NCI-H2196 (cell line): ENCODE measurements around the gene MROH7.

ENCODE experiments used
- DNase-seq: peaks from one replicate; lab custom pipeline; 2025; ENCODE audit not compliant: unreplicated experiment; lab: John Stamatoyannopoulos, UW

MROH7 gene

DNA sequence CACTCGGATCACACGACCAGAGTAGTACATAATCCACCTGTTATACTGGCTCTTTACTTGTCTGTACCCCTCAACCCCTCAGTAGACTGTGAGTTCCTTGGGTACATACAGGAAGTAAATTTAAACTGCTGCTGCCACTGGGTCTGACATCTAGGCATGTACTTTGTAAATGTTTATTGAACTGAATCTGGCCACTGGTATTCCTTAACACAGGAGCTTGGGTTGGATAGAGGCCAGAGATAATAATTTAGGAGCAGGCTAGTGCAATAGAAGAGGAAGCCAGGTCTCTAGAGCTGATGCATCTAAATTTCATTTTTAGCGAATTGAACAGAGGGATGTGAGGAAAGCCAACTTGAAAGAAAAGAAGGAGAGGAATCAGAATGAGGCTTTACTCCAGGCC lies 86.4 kb downstream of the MROH7 start:
- DNase-seq, result no peak

DNA sequence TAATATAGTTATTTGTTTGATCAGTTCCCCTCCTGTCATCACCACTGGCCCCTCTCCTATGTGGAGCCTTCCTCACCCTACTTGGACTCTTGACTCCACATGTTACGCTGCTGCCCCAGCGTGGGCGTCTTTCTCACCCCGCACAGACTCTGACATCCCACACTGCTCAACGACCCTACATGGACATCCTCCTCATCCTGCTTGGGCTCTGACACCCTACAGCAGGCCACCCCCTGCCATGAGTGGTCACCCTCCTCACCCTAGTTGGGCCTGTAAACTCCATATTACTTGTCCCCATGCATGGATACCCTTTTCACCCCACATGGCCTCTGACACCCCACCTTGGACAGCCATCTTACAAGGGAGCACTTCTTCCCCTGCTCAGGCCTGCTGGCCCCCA lies 95.1 kb downstream of the MROH7 start:
- no peak for DNase-seq

DNA sequence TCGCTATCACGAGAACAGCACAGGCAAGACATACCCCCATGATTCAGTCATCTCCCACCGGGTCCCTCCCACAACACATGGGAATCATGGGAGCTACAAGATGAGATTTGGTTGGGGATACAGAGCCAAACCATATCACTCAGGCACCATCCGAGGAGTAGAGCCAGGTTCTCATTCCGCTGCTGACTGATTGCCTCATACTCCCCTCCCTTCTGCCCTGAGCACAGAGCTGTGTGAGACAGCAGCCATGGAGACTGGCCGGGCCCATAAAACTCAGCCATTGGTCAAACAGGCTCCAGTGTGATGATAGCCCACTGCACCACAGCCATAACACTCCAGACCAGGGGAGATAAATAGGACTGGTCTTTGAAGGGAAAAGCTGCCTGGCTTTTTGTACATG lies 96.7 kb downstream of the MROH7 start:
- DNase-seq, result no peak

DNA sequence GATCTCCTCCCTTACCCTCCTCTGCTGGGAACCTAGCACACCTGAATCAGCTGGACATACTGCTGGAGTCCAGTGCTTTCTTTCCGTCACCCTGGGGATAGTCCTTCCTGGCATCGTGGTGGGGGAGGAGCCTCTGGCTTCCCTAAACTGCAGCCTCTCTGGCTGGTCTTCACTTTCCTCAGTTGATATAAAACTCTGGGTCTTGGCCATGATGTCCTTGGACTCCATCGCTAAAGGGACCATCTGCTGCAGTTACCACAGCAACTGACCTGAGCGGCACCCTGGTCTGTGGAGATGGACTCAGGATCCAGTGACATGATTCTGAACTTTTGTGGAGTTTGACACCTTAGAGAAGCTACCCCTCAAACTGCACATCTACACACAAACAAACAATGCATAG lies 99.9 kb downstream of the MROH7 start:
- no peak for DNase-seq

DNA sequence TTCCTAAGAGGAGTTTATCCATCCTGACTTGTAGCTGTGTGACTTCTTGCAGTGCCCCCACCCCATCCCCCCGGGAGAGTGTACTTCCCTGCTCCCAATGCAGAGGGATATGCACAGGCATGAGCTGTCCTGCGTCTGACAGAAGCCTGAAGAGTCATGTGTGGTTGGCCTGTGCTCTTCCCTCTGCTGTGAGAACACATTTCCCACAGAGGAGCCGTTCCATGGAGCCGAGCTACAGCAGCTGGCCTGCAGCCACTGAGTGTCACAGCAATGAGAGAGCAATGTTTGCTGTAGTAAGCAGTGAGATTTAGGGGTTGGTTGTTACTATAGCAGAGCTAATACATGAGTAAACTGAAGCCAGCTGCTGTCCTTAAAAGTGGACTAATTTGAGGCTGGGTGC lies 100.7 kb downstream of the MROH7 start:
- DNase-seq, result no peak

- no peak for DNase-seq
These were observed 102.0 kb downstream of the MROH7 start for GRCh38 chr1:54743416-54744226.

DNA sequence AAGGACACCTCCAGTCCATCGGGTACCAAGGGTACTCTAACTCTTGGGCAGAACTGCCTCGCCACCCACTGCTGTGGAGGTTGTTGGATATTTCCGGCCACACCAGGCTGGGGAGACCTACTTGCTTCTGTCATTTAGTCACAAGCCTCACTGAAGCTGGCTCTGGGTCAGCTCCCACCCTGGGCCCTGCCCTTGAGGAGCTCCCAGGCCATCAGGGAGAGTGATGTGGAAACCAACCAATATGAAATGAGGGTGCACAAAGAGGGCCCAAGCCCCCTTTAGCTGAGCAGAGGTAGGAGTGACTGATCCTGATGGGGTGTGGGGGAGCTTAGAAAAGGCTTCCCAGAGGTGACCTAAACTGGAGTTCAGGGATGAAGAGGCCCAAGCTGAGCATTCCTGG lies 103.1 kb downstream of the MROH7 start:
- DNase-seq, result no peak

DNA sequence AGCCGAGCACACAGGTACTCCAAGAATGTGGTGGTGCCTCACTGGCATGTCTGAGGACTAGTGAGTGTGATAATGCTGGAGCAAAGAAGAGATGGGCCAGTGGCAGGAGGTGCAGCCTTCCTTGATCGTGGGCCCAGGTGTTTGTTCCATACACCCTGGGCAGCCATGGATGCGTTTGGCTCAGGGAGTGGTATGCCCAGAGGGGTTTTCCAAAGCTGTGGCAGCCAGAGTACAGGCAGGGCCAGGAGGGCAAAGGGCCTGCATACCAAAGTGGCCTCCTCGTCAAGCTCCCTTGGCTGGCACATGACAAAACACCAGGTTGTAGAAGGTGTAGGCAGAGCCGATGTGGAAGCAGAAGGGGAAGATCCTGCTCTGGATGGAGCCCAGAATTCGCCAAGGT lies 103.7 kb downstream of the MROH7 start:
- no peak for DNase-seq

DNA sequence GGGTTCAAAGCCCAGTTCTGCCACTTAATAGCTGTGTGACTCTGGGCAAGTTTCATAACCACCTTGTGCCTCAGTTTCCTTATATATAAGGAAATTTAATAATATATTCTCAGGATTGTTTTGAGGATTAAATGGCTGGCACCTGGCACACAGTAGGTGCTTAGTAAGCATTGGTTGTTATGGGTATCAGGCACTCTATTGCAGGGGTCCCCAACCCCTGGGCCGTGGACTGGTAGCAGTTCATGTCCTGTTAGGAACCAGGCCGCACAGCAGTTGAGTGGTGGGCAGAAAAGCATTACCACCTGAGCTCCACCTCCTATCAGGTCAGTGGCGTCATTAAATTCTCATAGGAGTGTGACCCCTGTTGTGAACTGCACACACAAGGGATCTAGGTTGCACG lies 104.3 kb downstream of the MROH7 start:
- DNase-seq, result no peak

- no peak for DNase-seq
These were observed 106.7 kb downstream of the MROH7 start for GRCh38 chr1:54748094-54748835.

DNA sequence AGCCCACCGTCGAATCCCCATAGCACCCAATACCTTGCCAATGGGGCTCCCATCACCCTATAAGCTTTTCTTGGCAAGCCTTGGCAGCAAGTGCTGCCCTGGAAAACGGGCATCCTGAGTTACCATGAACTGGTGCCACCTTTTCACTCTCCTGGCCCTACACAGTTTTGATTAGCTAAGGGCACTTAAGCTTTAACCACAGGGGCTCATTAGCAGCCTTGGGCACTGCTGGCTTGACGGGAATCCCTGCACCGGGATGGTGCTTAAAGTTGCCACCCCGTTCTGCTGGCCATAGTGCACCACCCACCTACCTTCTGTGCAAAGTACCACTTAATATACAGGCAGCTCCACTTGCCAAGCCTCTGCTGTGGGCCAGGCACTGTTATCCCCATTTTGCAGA lies 109.0 kb downstream of the MROH7 start:
- DNase-seq, result no peak

DNA sequence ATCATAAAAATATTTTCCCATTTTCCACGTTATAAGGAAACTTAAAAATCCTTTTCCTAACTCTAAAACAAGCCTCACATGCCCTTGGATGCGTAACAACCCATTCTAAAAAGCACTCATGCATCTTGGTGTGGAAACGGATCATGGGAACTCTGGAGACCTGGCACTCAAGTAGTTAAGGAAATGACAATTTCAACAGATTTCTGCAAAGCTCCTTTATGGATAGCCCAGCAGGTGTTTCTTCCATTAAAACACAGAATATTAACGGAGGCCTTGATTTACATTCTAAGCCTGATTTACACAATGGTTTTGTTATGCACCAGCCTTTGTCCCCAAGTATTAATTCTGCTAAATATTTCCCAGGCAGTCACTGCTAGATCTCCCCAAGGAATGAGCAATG lies 109.8 kb downstream of the MROH7 start:
- DNase-seq, result no peak

DNA sequence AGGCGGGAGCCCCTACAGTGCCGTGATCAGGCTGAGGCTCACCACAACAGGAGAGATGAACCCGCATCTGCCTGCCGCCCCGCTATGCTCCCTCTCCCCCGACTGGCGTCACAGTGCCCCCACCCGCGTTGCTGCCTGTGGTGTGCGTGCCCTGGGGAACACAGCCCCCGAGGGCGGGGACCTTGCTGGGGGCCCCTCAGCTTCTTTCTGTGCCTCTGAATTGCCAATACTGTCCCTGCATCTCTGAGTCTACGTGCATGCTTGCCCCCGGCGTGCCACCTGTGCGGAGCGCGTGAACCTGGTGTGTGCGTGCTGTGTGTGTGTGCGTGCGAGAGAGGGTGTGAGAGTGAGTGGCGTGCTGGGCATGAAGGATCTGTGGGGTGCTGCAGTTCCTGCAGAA lies 112.5 kb downstream of the MROH7 start:
- DNase-seq, result no peak

GRCh38 chr1:54754486-54755285 lies 113.1 kb downstream of the MROH7 start:
- DNase-seq, result no peak

- no peak for DNase-seq
These were observed 116.2 kb downstream of the MROH7 start for GRCh38 chr1:54757833-54758232.

DNA sequence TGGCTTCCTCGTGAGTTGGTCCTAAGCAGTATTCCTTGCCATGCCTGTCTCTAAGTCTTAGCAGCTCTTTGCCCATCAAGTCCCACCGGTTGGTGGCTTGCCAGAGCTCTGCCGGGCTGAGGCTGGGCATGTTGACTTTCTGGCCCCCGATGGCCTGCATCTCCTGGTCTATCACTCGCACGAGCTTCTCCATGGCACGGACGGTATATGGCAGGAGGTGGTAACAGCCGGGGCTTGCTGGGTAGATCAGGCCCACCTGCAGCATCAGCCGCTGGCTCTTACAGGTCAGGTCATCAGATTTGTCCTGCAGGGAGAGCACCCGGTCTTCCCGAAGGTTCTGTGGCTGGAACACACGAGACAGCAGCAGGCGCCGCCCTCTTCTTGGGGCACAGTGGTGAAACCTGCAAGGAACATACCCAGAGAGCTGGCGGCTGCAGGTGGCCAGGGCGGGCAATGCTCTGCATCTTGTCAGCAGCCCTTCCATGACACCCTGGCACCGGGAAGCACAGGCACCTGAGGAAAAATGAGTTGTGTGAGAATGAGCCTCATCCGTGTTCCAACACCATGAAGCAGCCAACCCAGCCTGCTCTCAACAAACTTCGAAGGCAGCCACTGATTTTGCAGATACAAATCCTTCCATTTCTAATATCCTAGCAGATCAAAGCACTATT lies 117.2 kb downstream of the MROH7 start:
- no peak for DNase-seq
